HK-2 (cell line): ENCODE results near the gene CD68.

Experiments used
- DNase-seq: peaks from one replicate; pipeline ENCODE4 v3.0.0-alpha.2; 2018; ENCODE audit not compliant: unreplicated experiment

Gene CD68, protein sequence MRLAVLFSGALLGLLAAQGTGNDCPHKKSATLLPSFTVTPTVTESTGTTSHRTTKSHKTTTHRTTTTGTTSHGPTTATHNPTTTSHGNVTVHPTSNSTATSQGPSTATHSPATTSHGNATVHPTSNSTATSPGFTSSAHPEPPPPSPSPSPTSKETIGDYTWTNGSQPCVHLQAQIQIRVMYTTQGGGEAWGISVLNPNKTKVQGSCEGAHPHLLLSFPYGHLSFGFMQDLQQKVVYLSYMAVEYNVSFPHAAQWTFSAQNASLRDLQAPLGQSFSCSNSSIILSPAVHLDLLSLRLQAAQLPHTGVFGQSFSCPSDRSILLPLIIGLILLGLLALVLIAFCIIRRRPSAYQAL

DNA sequence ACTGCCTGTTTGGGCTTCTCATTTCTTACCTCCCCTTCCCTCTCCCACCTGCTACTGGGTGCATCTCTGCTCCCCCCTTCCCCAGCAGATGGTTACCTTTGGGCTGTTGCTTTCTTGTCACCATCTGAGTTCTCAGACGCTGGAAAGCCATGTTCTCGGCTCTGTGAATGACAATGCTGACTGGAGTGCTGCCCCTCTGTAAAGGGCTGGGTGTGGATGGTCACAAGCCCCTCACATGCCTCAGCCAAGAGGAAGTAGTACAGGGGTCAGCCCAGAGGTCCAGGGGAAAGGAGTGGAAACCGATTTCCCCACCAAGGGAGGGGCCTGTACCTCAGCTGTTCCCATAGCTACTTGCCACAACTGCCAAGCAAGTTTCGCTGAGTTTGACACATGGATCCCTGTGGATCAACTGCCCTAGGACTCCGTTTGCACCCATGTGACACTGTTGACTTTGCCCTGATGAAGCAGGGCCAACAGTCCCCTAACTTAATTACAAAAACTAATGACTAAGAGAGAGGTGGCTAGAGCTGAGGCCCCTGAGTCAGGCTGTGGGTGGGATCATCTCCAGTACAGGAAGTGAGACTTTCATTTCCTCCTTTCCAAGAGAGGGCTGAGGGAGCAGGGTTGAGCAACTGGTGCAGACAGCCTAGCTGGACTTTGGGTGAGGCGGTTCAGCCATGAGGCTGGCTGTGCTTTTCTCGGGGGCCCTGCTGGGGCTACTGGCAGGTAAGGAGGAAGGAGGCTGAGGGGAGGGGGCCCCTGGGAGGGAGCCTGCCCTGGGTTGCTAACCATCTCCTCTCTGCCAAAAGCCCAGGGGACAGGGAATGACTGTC is at the start of gene CD68:
Gene CD68 (plus strand): TSS at position 638 of the 833 bp plus-strand sequence. CDS start 40 bp downstream, at position 678.
- peak; percentile 87 for DNase-seq

DNA sequence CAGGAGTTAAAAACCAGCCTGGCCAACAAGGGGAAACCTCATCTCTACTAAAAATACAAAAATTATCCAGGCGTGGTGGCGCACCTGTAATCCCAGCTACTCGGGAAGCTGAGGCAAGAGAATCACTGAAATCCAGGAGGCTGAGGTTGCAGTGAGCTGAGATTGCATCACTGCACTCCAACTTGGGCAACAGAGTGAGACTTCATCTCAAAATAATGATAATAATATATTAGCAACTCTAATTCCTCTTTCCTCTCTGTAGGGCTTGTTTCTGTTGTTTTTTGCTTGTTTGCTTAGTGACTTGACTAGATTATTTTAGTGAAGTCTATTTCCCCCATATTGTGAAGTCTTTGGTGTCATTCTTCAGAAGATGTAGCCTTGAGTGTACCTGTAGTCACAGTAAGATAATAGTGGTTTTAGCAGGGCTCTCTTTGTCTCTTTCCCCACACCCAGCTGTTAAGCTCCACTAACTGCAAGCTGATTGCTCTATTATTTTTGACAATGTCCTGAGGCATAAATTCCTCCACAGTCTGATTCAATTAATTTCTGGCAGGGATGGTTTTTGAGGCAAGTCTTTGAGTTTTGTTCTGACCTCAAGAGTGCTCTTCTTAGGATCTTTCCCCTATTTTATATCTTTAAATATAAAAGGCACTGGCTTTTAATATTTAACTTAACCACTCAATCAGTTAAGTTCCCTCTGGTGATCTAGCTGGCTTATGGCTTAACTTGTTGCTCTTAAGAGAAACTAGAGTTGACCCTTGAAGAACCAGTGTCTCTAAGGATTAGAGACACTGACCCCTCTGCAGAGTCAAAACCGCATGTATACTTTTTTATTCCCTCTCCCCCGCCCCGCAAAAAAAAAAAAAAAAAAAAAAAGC is 49.2 kb upstream of the CD68 start:
- no peak for DNase-seq

DNA sequence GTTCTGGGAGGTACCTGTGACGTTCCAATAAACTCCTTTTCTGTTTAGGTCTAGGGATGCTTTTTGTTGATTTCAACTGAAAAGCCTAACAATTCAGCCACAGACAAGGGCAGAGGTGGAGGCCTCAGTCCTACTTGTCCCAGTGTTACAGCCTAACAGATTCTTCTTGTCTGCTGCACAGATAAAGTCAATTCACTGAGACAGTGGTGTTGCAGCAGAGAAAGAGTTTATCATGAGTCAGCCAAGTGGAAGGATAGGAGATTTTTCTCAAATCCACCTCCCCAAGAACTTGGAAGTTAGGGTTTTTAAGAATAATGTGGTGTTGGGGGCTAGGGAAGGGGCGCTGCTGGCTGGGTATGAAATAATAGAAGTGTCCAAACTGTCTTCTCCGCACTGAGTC is 41.4 kb upstream of the CD68 start:
- DNase-seq: no peak

DNA sequence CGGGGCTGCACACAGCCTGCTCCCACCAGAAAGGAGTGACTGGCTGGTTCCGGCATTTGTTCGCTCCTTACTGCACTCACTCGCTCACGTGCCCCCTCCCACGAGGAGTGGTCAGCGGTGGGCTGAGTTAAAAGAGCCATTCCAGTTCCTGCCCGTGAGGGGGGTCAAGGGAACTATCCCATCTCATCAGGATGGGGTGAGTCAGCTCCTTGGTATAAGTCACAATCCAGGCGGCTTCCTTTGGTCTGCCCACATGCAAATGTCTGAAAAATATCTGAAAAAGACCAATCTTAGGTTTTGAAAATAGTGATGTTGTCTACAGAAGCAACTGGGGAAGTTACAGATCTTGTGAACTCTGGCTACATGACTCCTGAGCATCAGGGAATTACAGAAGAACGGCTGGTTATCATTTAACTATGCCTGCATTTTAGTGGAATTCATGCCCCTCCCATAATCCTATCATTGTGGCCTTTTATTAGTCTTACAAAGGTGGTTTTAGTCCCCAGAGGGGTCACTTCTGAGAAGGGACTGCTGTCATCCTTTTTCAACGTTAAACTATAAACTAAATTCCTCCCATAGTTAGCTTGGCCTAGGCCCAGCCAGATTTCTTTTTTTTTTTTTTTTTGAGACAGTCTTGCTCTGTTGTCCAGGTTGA is 40.4 kb upstream of the CD68 start:
- peak; percentile 25 for DNase-seq

DNA sequence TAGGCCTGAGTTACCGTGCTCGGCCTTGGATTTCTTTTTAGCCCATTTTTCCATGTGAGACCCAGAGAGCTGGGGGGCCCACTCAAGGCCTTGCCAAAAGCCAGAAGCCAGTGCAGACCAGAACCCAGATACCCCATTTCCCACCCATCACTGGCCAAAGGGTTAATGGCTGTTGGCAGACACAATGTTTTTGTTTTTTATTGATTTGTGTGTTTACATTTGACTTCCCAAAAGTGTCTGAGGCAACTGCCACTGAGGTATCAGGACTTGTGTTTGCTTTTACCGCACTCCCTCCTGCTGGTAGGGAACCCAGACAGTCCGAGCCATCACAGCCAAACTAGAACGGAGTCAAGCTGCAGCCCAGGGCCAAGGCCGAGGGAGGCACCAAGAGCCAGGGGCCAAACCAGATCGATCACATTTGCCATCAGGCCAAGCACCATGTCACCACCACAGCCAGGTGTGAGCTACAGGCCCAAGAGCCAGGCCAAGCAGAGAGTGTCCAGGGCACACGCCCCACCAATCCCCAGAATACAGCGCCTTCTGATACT is 38.3 kb upstream of the CD68 start:
- DNase-seq: no peak

DNA sequence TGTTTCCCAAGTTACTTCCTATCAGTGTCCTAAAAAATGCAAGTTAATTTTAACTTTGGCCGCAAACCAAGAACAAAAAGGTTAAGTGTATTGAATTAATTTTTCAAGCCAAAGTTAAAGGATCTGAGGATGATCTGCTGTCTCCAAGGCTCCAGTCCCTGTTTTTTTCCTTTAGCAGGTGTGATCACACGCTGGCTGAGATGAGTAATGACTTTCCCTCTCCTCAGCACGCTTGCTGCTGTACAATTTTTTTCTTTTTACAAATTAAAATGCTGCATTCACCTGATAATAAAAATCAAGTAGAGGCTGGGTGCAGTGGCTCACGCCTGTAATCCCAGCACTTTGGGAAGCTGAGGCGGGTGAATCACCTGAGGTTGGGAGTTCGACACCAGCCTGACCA is 34.5 kb upstream of the CD68 start:
- DNase-seq: no peak

DNA sequence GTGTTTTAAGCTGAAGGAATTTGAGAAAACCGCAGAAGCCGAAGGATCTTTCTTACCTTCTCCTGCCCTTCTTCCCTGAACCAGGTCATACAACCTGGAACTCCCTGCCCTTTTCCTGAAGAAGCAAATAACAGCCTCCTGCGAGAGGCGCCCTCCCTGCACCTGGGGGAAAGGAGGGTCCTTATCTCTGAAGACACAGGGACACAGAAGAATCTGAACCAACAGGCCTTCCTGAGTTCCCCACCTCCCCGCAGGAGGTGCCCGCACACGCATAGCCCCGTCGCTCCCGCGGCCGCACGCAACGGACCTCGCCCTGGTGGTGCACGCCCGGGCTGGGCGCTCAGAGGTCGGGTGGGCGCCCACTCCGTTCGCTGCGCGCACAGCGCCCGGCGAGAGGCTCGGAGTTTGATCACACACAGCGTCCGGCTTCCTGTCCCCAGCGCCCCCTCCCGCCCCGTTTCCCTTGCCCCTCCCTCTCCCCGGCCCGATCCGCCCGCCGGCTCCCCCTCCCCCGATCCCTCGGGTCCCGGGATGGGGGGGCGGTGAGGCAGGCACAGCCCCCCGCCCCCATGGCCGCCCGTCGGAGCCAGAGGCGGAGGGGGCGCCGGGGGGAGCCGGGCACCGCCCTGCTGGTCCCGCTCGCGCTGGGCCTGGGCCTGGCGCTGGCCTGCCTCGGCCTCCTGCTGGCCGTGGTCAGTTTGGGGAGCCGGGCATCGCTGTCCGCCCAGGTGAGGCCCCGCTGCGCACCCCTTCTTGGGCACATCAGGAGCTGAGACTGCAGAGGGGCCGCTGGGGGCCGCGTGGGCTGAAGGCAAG is 30.6 kb upstream of the CD68 start, which contains the start of gene TNFSF12:
Gene TNFSF12 (plus strand): TSS at position 474 of the 816 bp plus-strand sequence. CDS start 96 bp downstream, at position 570.
- no peak for DNase-seq

DNA sequence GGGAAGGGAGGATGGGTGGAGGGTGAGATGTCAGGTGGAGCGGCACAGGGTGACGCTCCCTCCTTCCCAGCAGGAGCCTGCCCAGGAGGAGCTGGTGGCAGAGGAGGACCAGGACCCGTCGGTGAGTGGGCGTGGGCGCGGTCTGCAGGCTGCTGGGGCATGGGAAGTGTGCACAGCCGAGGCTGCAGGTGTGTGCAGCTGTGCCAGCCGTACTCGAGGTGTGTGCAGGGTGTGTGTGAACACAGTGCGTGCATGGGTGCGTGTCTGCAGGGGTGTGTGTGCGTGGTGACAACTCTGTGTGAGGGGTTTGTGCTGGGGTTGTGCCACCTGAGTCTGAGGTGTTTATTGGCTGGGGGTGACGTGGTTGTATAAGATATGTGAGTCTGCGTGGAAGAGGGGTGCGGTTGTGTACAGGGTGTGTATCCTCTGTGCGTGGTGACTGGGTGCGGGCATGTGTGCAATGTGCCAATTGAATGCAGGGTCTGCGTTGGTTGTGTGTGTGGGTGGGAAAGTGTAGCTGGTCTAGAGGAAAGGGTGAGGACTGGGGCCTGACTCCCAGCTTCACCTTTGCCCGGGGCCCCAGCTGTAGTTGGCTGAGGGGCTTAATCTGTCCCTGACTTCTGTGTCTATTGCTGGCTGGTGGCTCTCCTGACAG is 29.9 kb upstream of the CD68 start:
- DNase-seq: no peak

DNA sequence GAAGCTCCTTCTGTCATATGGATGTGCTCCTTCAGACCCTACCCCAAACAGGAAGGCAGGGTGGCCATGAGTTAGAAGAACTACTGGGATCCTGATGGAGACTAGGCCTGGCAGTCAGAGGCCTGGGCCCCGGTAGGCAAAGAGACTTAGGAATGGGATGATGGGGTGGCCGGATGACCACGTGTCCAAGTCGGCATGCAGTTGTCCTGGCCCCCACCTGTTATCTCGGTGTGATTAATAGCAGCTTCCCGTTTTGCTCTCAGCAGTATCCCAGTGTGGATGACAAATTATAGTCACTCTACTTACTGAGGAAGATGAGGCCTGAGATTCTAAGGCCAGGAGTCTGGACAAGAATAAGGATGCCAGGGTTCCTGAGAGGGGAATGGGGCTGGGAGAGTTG is 29.1 kb upstream of the CD68 start:
- no peak for DNase-seq

DNA sequence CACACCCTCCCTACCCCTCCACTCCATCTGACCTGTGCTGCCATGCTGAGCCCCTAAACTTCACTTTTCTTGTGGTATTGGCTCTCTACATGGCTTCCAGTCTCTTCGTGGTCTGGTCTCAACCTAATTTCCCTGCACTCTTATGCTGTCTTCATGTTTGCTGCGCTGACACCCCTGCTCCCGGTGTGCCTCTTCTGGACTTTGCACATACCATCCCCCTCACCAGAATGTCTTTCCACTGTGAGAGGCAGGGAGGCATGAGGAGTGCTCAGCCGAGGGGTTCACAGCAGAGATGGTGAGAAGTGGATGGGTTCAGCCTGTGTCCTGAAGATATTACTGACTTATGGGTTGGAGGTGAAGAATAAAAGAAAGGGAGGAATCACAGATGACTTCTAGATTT is 28.0 kb upstream of the CD68 start:
- no peak for DNase-seq

DNA sequence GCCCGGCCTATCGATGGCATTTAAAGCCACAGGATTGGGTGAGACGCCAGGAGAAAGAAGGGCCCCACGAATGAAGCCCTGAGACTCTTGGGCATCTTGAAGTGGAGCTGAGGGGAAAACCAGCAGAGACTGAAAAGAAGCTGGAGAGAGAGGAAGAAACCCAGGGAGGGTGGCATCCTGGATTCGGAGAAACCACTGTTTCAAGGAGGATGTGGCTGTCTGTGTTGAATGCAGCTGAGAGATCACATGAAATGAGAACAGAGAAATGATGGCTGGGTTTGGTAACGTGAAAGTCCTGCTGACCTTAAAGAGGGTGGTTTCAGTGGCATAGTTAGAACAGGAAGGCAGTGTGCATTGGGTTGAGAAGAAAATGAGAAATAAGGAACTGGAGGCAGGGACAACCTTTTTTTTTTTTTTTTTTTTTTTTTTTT is 26.8 kb upstream of the CD68 start:
- no peak for DNase-seq

DNA sequence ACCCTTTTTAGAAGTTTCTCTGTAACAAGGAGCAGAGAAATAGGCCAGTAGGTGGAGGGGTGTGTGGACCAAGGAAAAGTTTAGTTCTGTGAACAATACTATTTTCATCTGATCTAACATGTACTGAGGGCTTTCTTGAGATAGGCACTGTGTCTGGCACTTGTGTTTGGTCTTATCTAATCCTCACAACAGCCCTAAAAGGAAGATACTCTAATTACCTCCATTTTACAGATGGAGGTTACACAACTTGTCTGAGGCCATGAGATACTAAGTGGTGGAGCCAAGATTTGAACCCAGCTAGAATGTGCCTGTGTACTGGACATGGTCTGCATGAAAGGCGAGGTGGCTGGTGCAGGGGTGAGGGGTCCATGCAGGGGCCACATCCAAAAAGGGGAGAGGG is 26.1 kb upstream of the CD68 start:
- no peak for DNase-seq

DNA sequence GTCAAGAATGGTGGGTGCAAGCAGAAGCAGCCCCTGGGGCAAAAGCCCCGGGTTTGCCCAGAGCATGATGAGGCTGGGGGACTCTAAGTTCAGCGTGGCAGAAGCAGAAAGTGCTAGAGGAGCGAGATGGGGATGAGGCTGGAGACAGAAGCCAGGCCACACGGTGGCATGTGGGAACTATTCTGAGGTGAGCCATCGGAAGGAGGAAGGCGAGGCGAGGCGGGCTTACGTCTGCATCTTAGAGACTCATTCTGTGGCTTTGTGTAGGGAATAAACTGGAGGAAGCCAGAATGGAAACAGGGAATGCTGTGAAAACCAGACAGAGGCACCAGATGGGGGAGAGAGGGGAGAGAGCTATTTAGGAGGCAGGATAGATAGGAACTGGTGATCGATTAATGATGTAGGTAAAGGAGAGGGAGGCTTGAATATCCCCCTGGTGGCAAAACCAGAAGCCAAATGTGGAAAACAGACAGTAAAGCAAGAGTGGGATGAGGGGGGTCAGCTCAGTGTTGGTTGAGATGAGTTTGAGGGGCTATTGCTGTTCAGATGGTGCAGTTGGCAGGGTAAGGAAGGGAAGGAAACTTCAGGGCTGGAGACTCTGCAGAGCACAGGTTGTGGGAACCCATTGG is 24.0 kb upstream of the CD68 start:
- DNase-seq: no peak

DNA sequence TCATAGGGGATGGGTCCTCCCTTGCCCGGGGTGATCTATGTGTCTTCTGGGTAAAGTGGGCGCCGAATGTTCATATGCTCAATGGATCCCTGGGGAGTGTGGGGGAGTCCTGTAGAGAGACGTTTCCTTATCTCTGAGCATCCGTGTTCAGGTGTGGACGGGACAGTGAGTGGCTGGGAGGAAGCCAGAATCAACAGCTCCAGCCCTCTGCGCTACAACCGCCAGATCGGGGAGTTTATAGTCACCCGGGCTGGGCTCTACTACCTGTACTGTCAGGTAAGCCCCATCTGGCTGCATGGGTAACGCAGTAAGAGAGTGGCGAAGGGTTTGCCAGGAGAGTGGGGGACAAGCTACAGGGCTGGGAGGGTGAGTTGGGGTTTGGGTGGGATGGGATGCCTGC is 22.8 kb upstream of the CD68 start:
- DNase-seq: no peak

DNA sequence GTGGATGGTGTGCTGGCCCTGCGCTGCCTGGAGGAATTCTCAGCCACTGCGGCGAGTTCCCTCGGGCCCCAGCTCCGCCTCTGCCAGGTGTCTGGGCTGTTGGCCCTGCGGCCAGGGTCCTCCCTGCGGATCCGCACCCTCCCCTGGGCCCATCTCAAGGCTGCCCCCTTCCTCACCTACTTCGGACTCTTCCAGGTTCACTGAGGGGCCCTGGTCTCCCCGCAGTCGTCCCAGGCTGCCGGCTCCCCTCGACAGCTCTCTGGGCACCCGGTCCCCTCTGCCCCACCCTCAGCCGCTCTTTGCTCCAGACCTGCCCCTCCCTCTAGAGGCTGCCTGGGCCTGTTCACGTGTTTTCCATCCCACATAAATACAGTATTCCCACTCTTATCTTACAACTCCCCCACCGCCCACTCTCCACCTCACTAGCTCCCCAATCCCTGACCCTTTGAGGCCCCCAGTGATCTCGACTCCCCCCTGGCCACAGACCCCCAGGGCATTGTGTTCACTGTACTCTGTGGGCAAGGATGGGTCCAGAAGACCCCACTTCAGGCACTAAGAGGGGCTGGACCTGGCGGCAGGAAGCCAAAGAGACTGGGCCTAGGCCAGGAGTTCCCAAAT is 22.2 kb upstream of the CD68 start:
- no peak for DNase-seq

DNA sequence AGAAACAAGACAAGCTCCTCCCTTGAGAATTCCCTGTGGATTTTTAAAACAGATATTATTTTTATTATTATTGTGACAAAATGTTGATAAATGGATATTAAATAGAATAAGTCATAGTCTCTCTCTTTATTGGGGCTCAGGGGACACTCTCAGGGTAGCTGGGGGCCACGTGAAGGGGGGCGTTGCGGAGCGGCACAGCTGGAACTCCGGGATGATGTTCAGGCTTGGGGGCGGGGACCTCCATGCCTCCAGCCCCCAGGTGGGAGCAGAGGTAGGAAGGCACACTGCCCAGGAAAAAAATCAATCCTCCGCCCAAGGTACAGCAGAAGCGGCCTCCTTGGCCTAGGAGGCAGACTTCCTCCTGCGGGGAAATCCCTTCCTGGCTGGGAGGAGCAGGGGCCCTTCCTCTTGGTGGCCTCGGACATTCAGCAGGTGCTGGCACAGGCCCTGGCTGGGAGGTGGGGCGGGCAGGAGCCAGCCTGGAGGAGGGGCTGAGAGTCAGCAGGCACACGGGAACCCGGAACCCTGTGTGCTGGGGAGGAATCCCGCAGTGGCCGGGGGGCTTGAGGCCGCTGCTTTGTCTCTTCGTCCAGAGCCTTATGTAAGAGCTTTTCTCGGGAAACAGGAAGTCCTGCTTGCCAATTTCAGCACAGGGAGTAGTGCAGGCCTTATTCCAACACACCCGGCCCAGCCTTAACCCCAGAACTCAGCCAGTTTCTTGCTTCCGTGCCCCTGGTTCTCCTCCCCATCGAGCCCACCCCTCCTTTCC is 21.5 kb upstream of the CD68 start:
- peak; percentile 89 for DNase-seq

DNA sequence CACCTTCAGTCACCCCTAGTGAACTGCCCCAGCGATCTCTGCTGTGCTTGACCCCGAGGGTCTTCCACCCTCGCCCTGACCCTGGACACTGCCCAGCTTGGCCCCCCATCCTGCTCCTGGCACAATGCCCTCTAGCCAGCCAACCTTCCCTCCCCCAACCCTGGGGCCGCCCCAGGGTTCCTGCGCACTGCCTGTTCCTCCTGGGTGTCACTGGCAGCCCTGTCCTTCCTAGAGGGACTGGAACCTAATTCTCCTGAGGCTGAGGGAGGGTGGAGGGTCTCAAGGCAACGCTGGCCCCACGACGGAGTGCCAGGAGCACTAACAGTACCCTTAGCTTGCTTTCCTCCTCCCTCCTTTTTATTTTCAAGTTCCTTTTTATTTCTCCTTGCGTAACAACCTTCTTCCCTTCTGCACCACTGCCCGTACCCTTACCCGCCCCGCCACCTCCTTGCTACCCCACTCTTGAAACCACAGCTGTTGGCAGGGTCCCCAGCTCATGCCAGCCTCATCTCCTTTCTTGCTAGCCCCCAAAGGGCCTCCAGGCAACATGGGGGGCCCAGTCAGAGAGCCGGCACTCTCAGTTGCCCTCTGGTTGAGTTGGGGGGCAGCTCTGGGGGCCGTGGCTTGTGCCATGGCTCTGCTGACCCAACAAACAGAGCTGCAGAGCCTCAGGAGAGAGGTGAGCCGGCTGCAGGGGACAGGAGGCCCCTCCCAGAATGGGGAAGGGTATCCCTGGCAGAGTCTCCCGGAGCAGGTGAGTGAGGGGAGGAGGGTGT is 20.7 kb upstream of the CD68 start, which contains the start of gene TNFSF13:
Gene TNFSF13 (plus strand): TSS at position 207 of the 776 bp plus-strand sequence. CDS start 290 bp downstream, at position 497.
- no peak for DNase-seq
